Keratinocyte (primary cell): Measurements from ENCODE around the gene NSUN3. TPM values are rescaled to one million over a fixed set of nuclear protein-coding genes. Genes with fewer than 3 reads are reported as not detected.

ENCODE experiments used
- DNase-seq: peaks from one replicate; pipeline ENCODE4 v3.0.0-alpha.2; 2011; ENCODE audit warnings: low read depth, missing footprints, low spot score
- FAIRE-seq: peaks from 2 replicates; lab custom pipeline; 2011; peaks lifted over from hg19 to GRCh38; lab: Jason Lieb, UNC
- H2AFZ ChIP-seq: 2 replicates; pipeline ENCODE4 v1.6.0; 2012; ENCODE audit warnings: low read length, control low read depth, inconsistent platforms; ENCODE audit not compliant: control insufficient read depth
- H3K27ac ChIP-seq: 2 replicates; pipeline ENCODE4 v1.5.1; 2011; ENCODE audit warnings: low read length; ENCODE audit not compliant: control insufficient read depth, insufficient read depth
- H3K27me3 ChIP-seq: 3 replicates; pipeline ENCODE4 v1.6.0; 2011; ENCODE audit warnings: low read length; ENCODE audit not compliant: control insufficient read depth, insufficient read depth; ENCODE audit errors: extremely low read depth
- H3K36me3 ChIP-seq, 2 experiments: 2 replicates in 1 of 2; 3 replicates in 1 of 2; pipeline ENCODE4 v1.5.1; 2011; ENCODE audit warnings: low read length in 2 of 2, mild to moderate bottlenecking in 1 of 2; ENCODE audit not compliant: control insufficient read depth in 2 of 2, insufficient read depth in 2 of 2; ENCODE audit errors: extremely low read depth in 1 of 2
- H3K4me1 ChIP-seq: 3 replicates; pipeline ENCODE4 v1.5.1; 2011; ENCODE audit warnings: low read length; ENCODE audit not compliant: control insufficient read depth, insufficient read depth; ENCODE audit errors: extremely low read depth
- H3K4me2 ChIP-seq: 3 replicates; pipeline ENCODE4 v1.6.0; 2011; ENCODE audit warnings: low read depth, low read length; ENCODE audit not compliant: control insufficient read depth, insufficient read depth; ENCODE audit errors: extremely low read depth
- H3K4me3 ChIP-seq, 3 experiments: fragments of 200-600 bp in 1 of 3; sonication (generic) in 1 of 3; 2 replicates in 2 of 3; 3 replicates in 1 of 3; pipeline ENCODE4 v1.5.1; 2011 to 2016; ENCODE audit warnings: low read length in 3 of 3, mild to moderate bottlenecking in 3 of 3, control low read depth in 2 of 3, inconsistent platforms in 1 of 3, low read depth in 1 of 3, mixed read lengths in 1 of 3, mixed run types in 1 of 3, moderate library complexity in 1 of 3; ENCODE audit not compliant: control insufficient read depth in 2 of 3, insufficient read depth in 2 of 3; ENCODE audit errors: extremely low read depth in 1 of 3
- H3K79me2 ChIP-seq: 2 replicates; pipeline ENCODE4 v1.6.0; 2012; ENCODE audit warnings: low read length; ENCODE audit not compliant: control insufficient read depth, insufficient read depth
- H3K9ac ChIP-seq: 3 replicates; pipeline ENCODE4 v1.6.0; 2011; ENCODE audit warnings: low read length; ENCODE audit not compliant: control insufficient read depth, insufficient read depth; ENCODE audit errors: extremely low read depth
- H3K9me1 ChIP-seq: 3 replicates; pipeline ENCODE4 v1.6.0; 2011; ENCODE audit warnings: low read length; ENCODE audit not compliant: control insufficient read depth, insufficient read depth; ENCODE audit errors: extremely low read depth
- H3K9me3 ChIP-seq: 2 replicates; pipeline ENCODE4 v1.5.1; 2012; ENCODE audit warnings: low read depth, low read length; ENCODE audit not compliant: control insufficient read depth
- H4K20me1 ChIP-seq: 3 replicates; pipeline ENCODE4 v1.6.0; 2011; ENCODE audit warnings: low read length; ENCODE audit not compliant: control insufficient read depth, insufficient read depth; ENCODE audit errors: extremely low read depth
- EZH2 ChIP-seq: IDR thresholded peaks from one replicate; pipeline ENCODE4 v1.6.1; 2012; ENCODE audit warnings: inconsistent platforms, mild to moderate bottlenecking, low read length, moderate library complexity
- dilution Hi-C: fragments of 300-500 bp; cut with MboI; formaldehyde crosslinking; loops from one replicate; pipeline ENCODE4 v1.7.0; 2020; ENCODE audit warnings: low sequenced_read_pairs; ENCODE audit not compliant: extremely low pct_ligation_motif_present
- polyA plus RNA-seq, 5 experiments: library from polyadenylated mRNA; depleted of rRNA in 3 of 5; stranded (reverse) in 3 of 5; stranded (forward) in 1 of 5; unstranded in 1 of 5; fragments of >200 nt; gene quantifications; 1 replicate in 1 of 5; 2 replicates in 3 of 5; 3 replicates in 1 of 5; pipeline versions ENCODE4 v1.2.1 to v1.2.3, GENCODE V29; 2011 to 2012; ENCODE audit warnings: missing spikeins in 2 of 5, low read depth in 1 of 5, low replicate concordance in 1 of 5
- TF ChIP-seq, protein P1 (sequence below), 3 experiments: IDR thresholded peaks in 1 of 3; conservative IDR thresholded peaks in 1 of 3; optimal IDR thresholded peaks in 1 of 3; 2 replicates in 2 of 3; 3 replicates in 1 of 3; pipeline versions ENCODE3 to v1.5.1; 2011; ENCODE audit warnings: low read length in 3 of 3, mild to moderate bottlenecking in 3 of 3, moderate library complexity in 2 of 3, control low read depth in 1 of 3, inconsistent platforms in 1 of 3; ENCODE audit not compliant: insufficient read depth in 2 of 3; ENCODE audit errors: extremely low read depth in 1 of 3

NSUN3 gene
- polyA plus RNA-seq, 1 donor (not counting 4 experiments of a cell fraction or from before 2014, with no cell fraction given), result 6.4 TPM

DNA sequence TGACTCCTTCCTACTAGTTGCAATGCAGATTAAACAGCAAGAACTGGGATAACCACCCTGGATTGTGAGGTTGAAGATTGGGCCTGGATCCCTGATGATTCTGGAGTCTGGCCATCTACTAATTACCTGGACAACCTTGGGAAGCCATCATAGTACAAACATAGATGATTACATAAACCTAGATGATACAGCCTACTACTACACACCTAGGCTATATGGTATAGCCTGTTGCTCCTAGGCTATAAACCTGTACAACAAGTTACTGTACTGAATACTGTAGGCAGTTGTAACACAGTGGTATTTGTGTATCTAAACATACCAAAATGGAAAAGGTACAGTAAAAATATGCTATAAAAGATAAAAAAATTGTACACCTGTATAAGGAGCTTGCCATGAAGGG is 48.0 kb downstream of the NSUN3 start:
- Histone ChIP-seq H3K9me3 (no peaks in the 10 kb centered on the region), H3K27ac (no peak overlapping the region), H3K36me3 (no peaks in the 10 kb centered on the region), H4K20me1 (no peaks in the 10 kb centered on the region), H3K9ac (no peak overlapping the region), H3K4me2 (no peak overlapping the region), H3K4me3 (no peak overlapping the region), H2AFZ (no peak overlapping the region), H3K27me3 (no peaks in the 10 kb centered on the region), H3K79me2 (no peaks in the 10 kb centered on the region), H3K9me1 (no peaks in the 10 kb centered on the region), H3K4me1 (peaks cover 2% of the 10 kb centered on the region)
- FAIRE-seq, result no peak
- dilution Hi-C loops, result no loop called here
- TF ChIP-seq EZH2, result no peak
- TF ChIP-seq, protein P1, sequence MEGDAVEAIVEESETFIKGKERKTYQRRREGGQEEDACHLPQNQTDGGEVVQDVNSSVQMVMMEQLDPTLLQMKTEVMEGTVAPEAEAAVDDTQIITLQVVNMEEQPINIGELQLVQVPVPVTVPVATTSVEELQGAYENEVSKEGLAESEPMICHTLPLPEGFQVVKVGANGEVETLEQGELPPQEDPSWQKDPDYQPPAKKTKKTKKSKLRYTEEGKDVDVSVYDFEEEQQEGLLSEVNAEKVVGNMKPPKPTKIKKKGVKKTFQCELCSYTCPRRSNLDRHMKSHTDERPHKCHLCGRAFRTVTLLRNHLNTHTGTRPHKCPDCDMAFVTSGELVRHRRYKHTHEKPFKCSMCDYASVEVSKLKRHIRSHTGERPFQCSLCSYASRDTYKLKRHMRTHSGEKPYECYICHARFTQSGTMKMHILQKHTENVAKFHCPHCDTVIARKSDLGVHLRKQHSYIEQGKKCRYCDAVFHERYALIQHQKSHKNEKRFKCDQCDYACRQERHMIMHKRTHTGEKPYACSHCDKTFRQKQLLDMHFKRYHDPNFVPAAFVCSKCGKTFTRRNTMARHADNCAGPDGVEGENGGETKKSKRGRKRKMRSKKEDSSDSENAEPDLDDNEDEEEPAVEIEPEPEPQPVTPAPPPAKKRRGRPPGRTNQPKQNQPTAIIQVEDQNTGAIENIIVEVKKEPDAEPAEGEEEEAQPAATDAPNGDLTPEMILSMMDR (optimal IDR thresholded peaks at IDR 0.05 in 1 of 3, IDR thresholded peaks at IDR 0.05 in 1 of 3, conservative IDR thresholded peaks at IDR 0.05 in 1 of 3; ENCODE audit: extremely low read depth in 1 of 3, insufficient read depth in 2 of 3, low read length in 3 of 3), result no peak
- no peak for DNase-seq

DNA sequence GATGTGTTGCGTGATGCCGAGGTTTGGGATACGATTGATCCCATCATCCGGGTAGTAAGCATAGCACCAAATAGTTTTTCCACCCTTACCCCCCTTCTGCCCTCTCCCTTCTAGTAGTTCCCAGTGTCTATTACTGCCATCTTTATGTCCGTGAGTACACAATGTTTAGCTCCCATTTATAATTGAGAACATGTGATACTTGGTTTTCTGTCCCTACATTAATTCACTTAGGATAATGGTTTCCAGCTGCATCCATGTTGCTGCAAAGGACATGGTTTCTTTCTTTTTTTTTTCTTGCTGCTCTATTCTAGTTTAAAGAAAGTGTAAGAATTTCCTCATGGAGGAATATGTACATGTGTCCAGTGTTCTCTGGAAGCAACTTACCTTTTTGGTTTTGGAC is 51.8 kb downstream of the NSUN3 start:
- Histone ChIP-seq H3K79me2 (no peaks in the 10 kb centered on the region), H3K9me1 (no peaks in the 10 kb centered on the region), H2AFZ (no peak overlapping the region), H3K4me3 (no peak overlapping the region), H4K20me1 (no peaks in the 10 kb centered on the region), H3K9me3 (no peaks in the 10 kb centered on the region), H3K9ac (no peak overlapping the region), H3K36me3 (no peaks in the 10 kb centered on the region), H3K27me3 (no peaks in the 10 kb centered on the region), H3K4me1 (peaks cover 2% of the 10 kb centered on the region), H3K4me2 (no peak overlapping the region), H3K27ac (no peak overlapping the region)
- DNase-seq (no peak), FAIRE-seq (no peak)
- TF ChIP-seq, protein P1 (optimal IDR thresholded peaks at IDR 0.05 in 1 of 3, IDR thresholded peaks at IDR 0.05 in 1 of 3, conservative IDR thresholded peaks at IDR 0.05 in 1 of 3; ENCODE audit: extremely low read depth in 1 of 3, insufficient read depth in 2 of 3, low read length in 3 of 3), result no peak
- TF ChIP-seq EZH2, result no peak
- dilution Hi-C loops, result no loop called here
